ENCODE measurements around the gene SULT1C3.

- no peak for TF ChIP-seq CTCF (IDR thresholded peaks at IDR 0.05)
- no peak for TF ChIP-seq POLR2A (IDR thresholded peaks at IDR 0.05; ENCODE audit: low read depth)
- TF ChIP-seq POLR2AphosphoS5 (IDR thresholded peaks at IDR 0.05) = no peak
These were observed 27.3 kb downstream of the SULT1C3 start for GRCh38 chr2:108267101-108267500.

All from esophagus muscularis mucosa (tissue), 3 donors.